Spleen (tissue), 7 donors: Measurements from ENCODE around the gene EDEM1.

ENCODE experiments used
- CTCF ChIP-seq, 11 experiments: fragments of 200-600 bp in 7 of 11; fragments of 450-650 bp in 4 of 11; sonication (generic) in 4 of 11; IDR thresholded peaks in 8 of 11; conservative IDR thresholded peaks in 3 of 11; 1 replicate in 7 of 11; 2 replicates in 4 of 11; pipeline versions ENCODE4 v1.4.0 to v1.8.0; 2016 to 2021; ENCODE audit warnings: antibody characterized with exemption in 11 of 11, inconsistent platforms in 4 of 11, mild to moderate bottlenecking in 1 of 11
- POLR2A ChIP-seq, 3 donors: fragments of 450-650 bp; IDR thresholded peaks; one replicate each; pipeline ENCODE4 v1.5.1; 2017; ENCODE audit warnings: antibody characterized with exemption in 3 of 3, mild to moderate bottlenecking in 1 of 3
- POLR2AphosphoS5 ChIP-seq, 3 donors: sonication (generic); formaldehyde crosslinking; IDR thresholded peaks; one replicate each; pipeline ENCODE4 v1.5.1; 2017; ENCODE audit warnings: antibody characterized with exemption in 3 of 3
- donor health status: DM: no; HTN: no; CAD: no; lungs with moderate emphysema.
- donor health status: DM: no; HTN: no; CAD: no.
- donor health status: DM: no; HTN: no; CAD: no.

- TF ChIP-seq POLR2AphosphoS5 (IDR thresholded peaks at IDR 0.05) (no peak), CTCF (IDR thresholded peaks at IDR 0.05 in 8 of 11, conservative IDR thresholded peaks at IDR 0.05 in 3 of 11) (no peak), POLR2A (IDR thresholded peaks at IDR 0.05) (no peak)
Measured at GRCh38 chr3:5144316-5144994, 43.1 kb upstream of the EDEM1 start.
